PC-9 (cell line): ENCODE measurements around the gene FEZF2. TPM values are rescaled to one million over a fixed set of nuclear protein-coding genes. Genes with fewer than 3 reads are reported as not detected.

ENCODE experiments used
- BruUV-seq: library from RNA; stranded (reverse); fragments of 400-500 nt; replicated peaks from 2 replicates; lab custom pipeline; 2021; lab: Mats Ljungman, UMichigan
- CTCF ChIA-PET: fragments of 300-600 bp; sonication (Branson Sonifier 250); formaldehyde crosslinking; loops from one replicate; lab custom pipeline; 2022; ENCODE audit warnings: antibody characterized with exemption; lab: Charles Lee
- POLR2A ChIA-PET: fragments of 300-600 bp; sonication (Branson Sonifier 250); formaldehyde crosslinking; loops from one replicate; lab custom pipeline; 2022; ENCODE audit warnings: antibody characterized with exemption; ENCODE audit not compliant: unreplicated experiment; lab: Charles Lee
- DNase-seq, 2 experiments: peaks; one replicate each; pipeline versions ENCODE4 v3.0.0 to v3.0.0-alpha.2; 2015 to 2022; ENCODE audit warnings: mixed read lengths in 1 of 2
- H2AFZ ChIP-seq: fragments of 200-600 bp; sonication (generic); 2 replicates; pipeline ENCODE4 v1.8.1; 2017; ENCODE audit warnings: antibody characterized with exemption
- H3F3A ChIP-seq: fragments of 200-600 bp; sonication (generic); 2 replicates; pipeline ENCODE4 v1.8.1; 2017; ENCODE audit warnings: antibody characterized with exemption, mild to moderate bottlenecking, low read depth; ENCODE audit not compliant: insufficient read depth
- H3K27ac ChIP-seq: fragments of 200-600 bp; sonication (generic); 2 replicates; pipeline ENCODE4 v1.6.1; 2016; ENCODE audit warnings: mixed run types
- H3K27me3 ChIP-seq: fragments of 200-600 bp; sonication (generic); 2 replicates; pipeline ENCODE4 v1.6.1; 2016; ENCODE audit warnings: low read depth, mixed run types; ENCODE audit not compliant: insufficient read depth
- H3K36me3 ChIP-seq: fragments of 200-600 bp; sonication (generic); 2 replicates; pipeline ENCODE4 v1.6.1; 2016; ENCODE audit warnings: low read depth, mixed run types
- H3K4me1 ChIP-seq: fragments of 200-600 bp; sonication (generic); replicated peaks from 2 replicates; pipeline ENCODE4 v1.6.1; 2016; ENCODE audit warnings: mixed run types; ENCODE audit not compliant: insufficient read depth
- H3K4me2 ChIP-seq: fragments of 200-600 bp; sonication (generic); 2 replicates; pipeline ENCODE4 v1.6.1; 2017; ENCODE audit warnings: mixed run types
- H3K4me3 ChIP-seq: fragments of 200-600 bp; sonication (generic); 2 replicates; pipeline ENCODE4 v1.6.1; 2016; ENCODE audit warnings: mixed run types
- H3K79me2 ChIP-seq: fragments of 200-600 bp; sonication (generic); 2 replicates; pipeline ENCODE4 v1.6.1; 2017; ENCODE audit warnings: low read depth, mixed run types
- H3K9me2 ChIP-seq: fragments of 200-600 bp; sonication (generic); 2 replicates; pipeline ENCODE4 v1.8.1; 2017; ENCODE audit warnings: mild to moderate bottlenecking; ENCODE audit not compliant: insufficient read depth
- H3K9me3 ChIP-seq: fragments of 200-600 bp; sonication (generic); 2 replicates; pipeline ENCODE4 v1.8.1; 2016; ENCODE audit warnings: low read depth; ENCODE audit not compliant: insufficient read depth
- H4K20me1 ChIP-seq: fragments of 200-600 bp; sonication (generic); 2 replicates; pipeline ENCODE4 v1.8.1; 2017; ENCODE audit not compliant: insufficient read depth
- EZH2 ChIP-seq: fragments of 200-600 bp; sonication (generic); IDR thresholded peaks from 2 replicates; pipeline ENCODE4 v1.8.0; 2017; ENCODE audit warnings: antibody characterized with exemption, low read depth
- intact Hi-C: fragments of 100-400 bp; cut with micrococcal nuclease; formaldehyde crosslinking; loops from one replicate; pipeline ENCODE4 v1.10.0; 2022; ENCODE audit not compliant: unreplicated experiment
- total RNA-seq: library from RNA; stranded (reverse); gene quantifications from 2 replicates; pipeline ENCODE4 v1.2.3, GENCODE V29; 2021
- TF ChIP-seq, protein P1 (sequence below): fragments of 200-600 bp; sonication (generic); conservative IDR thresholded peaks from 2 replicates; pipeline ENCODE4 v1.6.1; 2017; ENCODE audit warnings: mixed run types, antibody characterized with exemption, mild to moderate bottlenecking, moderate library complexity

Gene FEZF2
- total RNA-seq, 1 experiment from 2014 or later: not detected

DNA sequence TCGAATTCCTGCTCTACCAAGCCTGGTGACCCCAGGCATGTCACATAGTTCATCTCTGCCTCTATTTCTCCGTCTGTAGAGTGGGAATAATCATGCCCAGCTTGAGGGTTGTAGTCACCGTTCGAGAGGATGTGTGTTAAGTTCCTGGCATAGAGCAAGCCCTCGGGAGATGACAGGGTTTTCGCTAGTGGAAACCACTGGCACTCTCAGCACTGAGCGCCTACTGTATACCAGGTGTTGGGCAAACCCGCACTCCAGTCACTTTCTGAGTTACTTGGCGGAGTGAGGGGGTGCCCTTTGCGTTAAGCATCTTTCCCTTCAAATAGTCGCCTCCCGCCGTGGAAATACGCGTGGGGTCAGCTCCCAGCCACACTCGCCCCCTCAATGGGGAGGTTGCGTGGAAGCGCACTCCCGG lies 5.1 kb downstream of the FEZF2 start:
- H2AFZ ChIP-seq: no peak overlapping the region
- H3K4me2 ChIP-seq: no peak overlapping the region
- no peaks in the 10 kb centered on the region for H3K79me2 ChIP-seq
- intact Hi-C loops: no loop called here
- BruUV-seq: no TSS peak
- H3K27ac ChIP-seq: no peak overlapping the region
- H3K4me1 ChIP-seq: no peaks in the 10 kb centered on the region
- H3F3A ChIP-seq: no peaks in the 10 kb centered on the region
- POLR2A ChIA-PET: no interaction called here
- H3K9me2 ChIP-seq: no peaks in the 10 kb centered on the region
- no peaks in the 10 kb centered on the region for H4K20me1 ChIP-seq
- CTCF ChIA-PET: no interaction called here
- no peaks in the 10 kb centered on the region for H3K9me3 ChIP-seq
- no peak for DNase-seq
- H3K27me3 ChIP-seq: peaks cover 7% of the 10 kb centered on the region; the same call in 1 of the 2 replicates
- no peaks in the 10 kb centered on the region for H3K36me3 ChIP-seq
- H3K4me3 ChIP-seq: no peak overlapping the region
- TF ChIP-seq, protein P1, sequence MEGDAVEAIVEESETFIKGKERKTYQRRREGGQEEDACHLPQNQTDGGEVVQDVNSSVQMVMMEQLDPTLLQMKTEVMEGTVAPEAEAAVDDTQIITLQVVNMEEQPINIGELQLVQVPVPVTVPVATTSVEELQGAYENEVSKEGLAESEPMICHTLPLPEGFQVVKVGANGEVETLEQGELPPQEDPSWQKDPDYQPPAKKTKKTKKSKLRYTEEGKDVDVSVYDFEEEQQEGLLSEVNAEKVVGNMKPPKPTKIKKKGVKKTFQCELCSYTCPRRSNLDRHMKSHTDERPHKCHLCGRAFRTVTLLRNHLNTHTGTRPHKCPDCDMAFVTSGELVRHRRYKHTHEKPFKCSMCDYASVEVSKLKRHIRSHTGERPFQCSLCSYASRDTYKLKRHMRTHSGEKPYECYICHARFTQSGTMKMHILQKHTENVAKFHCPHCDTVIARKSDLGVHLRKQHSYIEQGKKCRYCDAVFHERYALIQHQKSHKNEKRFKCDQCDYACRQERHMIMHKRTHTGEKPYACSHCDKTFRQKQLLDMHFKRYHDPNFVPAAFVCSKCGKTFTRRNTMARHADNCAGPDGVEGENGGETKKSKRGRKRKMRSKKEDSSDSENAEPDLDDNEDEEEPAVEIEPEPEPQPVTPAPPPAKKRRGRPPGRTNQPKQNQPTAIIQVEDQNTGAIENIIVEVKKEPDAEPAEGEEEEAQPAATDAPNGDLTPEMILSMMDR: no peak
- TF ChIP-seq EZH2: no peak

DNA sequence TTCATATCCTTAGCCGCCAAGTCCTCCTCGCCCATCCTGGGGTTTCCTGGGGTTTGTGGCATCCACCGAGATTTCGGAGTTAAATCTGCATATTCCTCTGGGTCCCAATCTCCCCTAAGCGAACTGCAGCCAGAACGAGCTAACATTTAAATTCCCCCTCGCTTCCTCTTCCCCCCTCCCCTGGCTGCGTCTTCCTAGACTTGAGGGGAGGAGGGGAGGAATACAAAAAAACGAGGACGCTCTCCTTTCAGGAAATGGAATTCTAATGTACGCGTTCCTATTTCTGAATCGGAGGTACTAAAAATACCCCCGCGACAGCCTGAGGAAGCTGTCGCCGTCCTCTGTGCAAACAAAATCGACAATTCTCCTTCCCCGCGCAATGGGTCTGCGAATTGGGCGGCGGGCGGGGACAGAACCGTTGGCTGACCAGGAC lies 5.6 kb downstream of the FEZF2 start:
- ChIA-PET CTCF (no interaction called here), POLR2A (no interaction called here)
- H3K4me3 ChIP-seq: no peak overlapping the region
- intact Hi-C loops: no loop called here
- no peaks in the 10 kb centered on the region for H3K79me2 ChIP-seq
- no peaks in the 10 kb centered on the region for H3K9me2 ChIP-seq
- H3K4me1 ChIP-seq: no peaks in the 10 kb centered on the region
- H2AFZ ChIP-seq: no peak overlapping the region
- H3K9me3 ChIP-seq: no peaks in the 10 kb centered on the region
- TF ChIP-seq EZH2: no peak
- TF ChIP-seq, protein P1: no peak
- no peaks in the 10 kb centered on the region for H3K36me3 ChIP-seq
- H3F3A ChIP-seq: no peaks in the 10 kb centered on the region
- H3K27ac ChIP-seq: no peak overlapping the region
- peaks cover 7% of the 10 kb centered on the region; the same call in 1 of the 2 replicates for H3K27me3 ChIP-seq
- no TSS peak for BruUV-seq
- no peak for DNase-seq
- no peak overlapping the region for H3K4me2 ChIP-seq
- no peaks in the 10 kb centered on the region for H4K20me1 ChIP-seq

DNA sequence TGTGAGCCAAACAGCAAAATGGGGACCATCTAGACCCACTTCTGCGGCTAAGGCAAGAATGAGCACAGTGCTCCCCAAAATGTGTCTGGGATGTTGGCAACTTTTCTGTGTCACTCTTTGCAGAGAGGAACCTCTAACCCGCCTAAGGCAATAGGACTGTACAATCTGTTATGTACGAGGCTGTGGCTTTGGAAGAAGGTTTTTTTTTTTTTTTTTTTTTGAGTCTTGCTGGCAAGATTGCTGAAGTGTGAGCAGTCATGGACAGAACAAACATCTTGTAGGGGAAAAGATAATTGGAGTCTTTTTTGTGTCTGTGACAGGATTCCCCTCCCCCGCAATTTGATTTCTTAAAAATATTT lies 7.2 kb downstream of the FEZF2 start:
- Histone ChIP-seq H3K27ac (no peak overlapping the region), H3K36me3 (no peaks in the 10 kb centered on the region), H2AFZ (no peak overlapping the region), H3K9me3 (no peaks in the 10 kb centered on the region), H3K79me2 (no peaks in the 10 kb centered on the region), H3F3A (no peaks in the 10 kb centered on the region), H3K9me2 (no peaks in the 10 kb centered on the region), H4K20me1 (no peaks in the 10 kb centered on the region), H3K4me1 (no peaks in the 10 kb centered on the region), H3K4me3 (no peak overlapping the region), H3K4me2 (no peak overlapping the region), H3K27me3 (peaks cover 7% of the 10 kb centered on the region; the same call in 1 of the 2 replicates)
- no peak for DNase-seq
- CTCF ChIA-PET: interaction anchor here (0.7 kb wide), 1 partner anchor 1656 kb away, joined by 13 read pairs; no protein-coding TSS in a partner anchor
- intact Hi-C loops: no loop called here
- POLR2A ChIA-PET: no interaction called here
- TF ChIP-seq EZH2: no peak
- TF ChIP-seq, protein P1: no peak
- no TSS peak for BruUV-seq
